ENCODE measurements around the gene PLA2G15.

- TF ChIP-seq, protein P1, sequence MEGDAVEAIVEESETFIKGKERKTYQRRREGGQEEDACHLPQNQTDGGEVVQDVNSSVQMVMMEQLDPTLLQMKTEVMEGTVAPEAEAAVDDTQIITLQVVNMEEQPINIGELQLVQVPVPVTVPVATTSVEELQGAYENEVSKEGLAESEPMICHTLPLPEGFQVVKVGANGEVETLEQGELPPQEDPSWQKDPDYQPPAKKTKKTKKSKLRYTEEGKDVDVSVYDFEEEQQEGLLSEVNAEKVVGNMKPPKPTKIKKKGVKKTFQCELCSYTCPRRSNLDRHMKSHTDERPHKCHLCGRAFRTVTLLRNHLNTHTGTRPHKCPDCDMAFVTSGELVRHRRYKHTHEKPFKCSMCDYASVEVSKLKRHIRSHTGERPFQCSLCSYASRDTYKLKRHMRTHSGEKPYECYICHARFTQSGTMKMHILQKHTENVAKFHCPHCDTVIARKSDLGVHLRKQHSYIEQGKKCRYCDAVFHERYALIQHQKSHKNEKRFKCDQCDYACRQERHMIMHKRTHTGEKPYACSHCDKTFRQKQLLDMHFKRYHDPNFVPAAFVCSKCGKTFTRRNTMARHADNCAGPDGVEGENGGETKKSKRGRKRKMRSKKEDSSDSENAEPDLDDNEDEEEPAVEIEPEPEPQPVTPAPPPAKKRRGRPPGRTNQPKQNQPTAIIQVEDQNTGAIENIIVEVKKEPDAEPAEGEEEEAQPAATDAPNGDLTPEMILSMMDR (conservative IDR thresholded peaks at IDR 0.05 in 1 of 2, IDR thresholded peaks at IDR 0.05 in 1 of 2; ENCODE audit: extremely low read depth in 1 of 2, insufficient read depth in 1 of 2, low read depth in 1 of 2, low read length in 2 of 2): no peak
- TF ChIP-seq EZH2 (IDR thresholded peaks at IDR 0.05; ENCODE audit: borderline replicate concordance, low read length): no peak
These were observed 20.1 kb downstream of the PLA2G15 start for GRCh38 chr16:68265078-68265920.

Measured in mammary epithelial cell (primary cell).